GM23248 (cell line): Measurements from ENCODE around the gene CTH.

Experiments used
- EZH2 ChIP-seq: fragments of 200-600 bp; sonication (generic); IDR thresholded peaks from 2 replicates; pipeline ENCODE4 v1.6.1; 2018; ENCODE audit warnings: antibody characterized with exemption, mild to moderate bottlenecking; ENCODE audit not compliant: insufficient read depth, poor library complexity, severe bottlenecking
- EZH2phosphoT487 ChIP-seq: fragments of 200-600 bp; sonication (generic); IDR thresholded peaks from 2 replicates; pipeline ENCODE4 v1.6.1; 2018; ENCODE audit warnings: antibody characterized with exemption, moderate library complexity, mild to moderate bottlenecking, low read depth; ENCODE audit not compliant: insufficient read depth

DNA sequence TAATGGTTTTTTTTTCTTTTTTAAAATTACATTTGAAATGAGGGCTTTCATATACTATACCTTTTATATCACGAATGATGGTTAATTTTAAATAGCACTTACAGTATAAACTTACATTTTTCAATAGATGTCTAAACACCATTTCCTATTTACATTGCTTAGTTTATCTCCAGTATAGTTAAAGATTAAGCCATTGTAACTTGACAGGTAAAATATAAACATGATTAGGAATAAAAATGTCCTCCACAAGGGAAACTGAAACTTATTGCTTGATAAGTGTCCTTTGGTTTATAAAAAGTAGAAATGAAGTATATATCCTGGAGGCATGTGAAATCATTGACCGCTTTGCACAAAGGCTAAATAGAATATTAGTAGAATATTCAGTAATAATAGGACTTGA is 20.2 kb downstream of the CTH start:
- TF ChIP-seq EZH2: no peak
- TF ChIP-seq EZH2phosphoT487: no peak
